Stimulated activated CD8-positive, alpha-beta memory T cell treated with anti-CD3 and anti-CD28 coated beads, Interleukin-4, amount 100 ng/mL, for 4 hours (primary cell): ENCODE measurements around the gene SMIM22.

Experiments used
- DNase-seq, 2 donors: peaks; one replicate each; pipeline ENCODE4 v3.0.0-alpha.2; 2020; ENCODE audit warnings: low read depth in 2 of 2, low spot score in 1 of 2

The SMIM22 gene, protein sequence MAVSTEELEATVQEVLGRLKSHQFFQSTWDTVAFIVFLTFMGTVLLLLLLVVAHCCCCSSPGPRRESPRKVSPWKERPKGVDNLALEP

DNA sequence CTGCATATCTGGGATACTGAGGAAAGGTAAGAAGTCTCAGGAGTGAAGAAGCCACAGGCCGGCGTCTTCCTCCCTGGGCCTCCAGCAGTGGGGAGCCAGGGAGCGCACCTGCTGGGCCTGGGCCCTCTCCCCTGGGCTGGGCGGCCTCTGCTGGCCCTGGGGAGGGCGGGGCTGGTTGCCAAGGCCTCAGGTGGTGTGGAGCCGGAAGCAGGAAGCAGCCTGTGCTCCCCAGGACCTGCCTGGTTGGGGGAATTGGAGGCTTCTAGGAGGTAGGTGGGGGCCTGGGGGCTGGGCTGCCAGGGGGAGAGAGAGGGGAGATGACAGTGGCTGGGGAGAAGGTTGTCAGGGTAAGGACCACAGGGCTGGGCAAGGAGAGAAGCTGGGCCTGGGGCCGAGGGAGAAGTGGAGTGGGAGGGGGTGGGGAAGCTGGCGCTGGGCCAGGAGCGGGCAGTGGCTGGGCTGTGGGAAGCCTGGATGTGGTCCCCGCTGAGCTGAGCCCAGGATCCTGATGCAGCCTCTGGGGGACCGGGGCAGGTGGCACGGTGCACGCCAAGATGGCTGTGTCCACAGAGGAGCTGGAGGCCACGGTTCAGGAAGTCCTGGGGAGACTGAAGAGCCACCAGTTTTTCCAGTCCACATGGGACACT is at the start of gene SMIM22:
Gene SMIM22 (plus strand): TSS at position 189 of the 647 bp plus-strand sequence. CDS start 366 bp downstream, at position 555.
- DNase-seq = no peak

DNA sequence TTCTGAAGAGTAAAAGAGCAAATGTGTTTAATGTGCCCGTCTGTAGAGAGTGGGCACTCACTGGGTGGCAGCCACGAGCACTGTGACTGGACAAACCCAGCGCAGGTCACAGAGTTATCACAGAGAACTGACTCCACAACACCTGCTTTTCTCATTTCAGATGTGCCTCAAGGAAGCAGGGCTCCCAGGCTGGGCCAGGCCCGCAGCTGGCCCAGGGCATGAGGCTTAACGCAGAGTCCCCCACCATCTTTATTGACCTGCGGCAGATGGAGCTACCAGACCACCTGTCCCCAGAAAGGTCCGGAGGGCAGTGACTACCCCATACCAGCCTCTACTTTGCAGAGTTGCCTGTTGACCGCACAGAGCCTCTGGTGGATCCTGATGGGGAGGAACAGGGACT is 49.0 kb upstream of the SMIM22 start:
- no peak for DNase-seq

DNA sequence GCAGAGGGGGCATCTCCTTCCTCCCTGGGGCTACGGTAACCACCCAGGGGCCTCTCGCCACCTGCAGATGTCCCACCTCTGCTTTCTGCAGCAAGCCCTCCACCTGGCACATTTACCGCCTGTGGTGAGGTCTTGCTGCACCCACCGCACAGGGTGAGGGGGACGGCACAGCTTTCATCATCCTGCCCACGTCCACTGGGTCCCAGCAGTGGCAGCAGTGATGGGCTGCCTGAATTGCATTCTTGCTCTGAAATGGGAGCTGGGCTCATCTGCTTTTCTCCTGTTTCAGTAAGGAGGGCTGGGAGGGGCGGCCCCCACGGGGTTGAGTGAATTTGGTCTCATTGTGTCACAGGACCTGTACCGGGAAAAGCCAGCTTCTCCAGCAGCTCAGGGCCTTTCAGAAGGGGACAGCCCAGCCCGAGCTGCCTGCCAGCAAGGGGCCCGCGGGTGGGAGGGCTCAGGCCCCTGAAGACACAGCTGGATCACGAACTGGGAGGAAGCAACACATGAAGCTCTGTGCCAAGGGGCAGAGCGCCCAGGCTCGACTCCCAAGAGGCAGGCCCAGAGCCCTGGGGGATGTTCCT is 48.1 kb upstream of the SMIM22 start:
- DNase-seq = no peak

DNA sequence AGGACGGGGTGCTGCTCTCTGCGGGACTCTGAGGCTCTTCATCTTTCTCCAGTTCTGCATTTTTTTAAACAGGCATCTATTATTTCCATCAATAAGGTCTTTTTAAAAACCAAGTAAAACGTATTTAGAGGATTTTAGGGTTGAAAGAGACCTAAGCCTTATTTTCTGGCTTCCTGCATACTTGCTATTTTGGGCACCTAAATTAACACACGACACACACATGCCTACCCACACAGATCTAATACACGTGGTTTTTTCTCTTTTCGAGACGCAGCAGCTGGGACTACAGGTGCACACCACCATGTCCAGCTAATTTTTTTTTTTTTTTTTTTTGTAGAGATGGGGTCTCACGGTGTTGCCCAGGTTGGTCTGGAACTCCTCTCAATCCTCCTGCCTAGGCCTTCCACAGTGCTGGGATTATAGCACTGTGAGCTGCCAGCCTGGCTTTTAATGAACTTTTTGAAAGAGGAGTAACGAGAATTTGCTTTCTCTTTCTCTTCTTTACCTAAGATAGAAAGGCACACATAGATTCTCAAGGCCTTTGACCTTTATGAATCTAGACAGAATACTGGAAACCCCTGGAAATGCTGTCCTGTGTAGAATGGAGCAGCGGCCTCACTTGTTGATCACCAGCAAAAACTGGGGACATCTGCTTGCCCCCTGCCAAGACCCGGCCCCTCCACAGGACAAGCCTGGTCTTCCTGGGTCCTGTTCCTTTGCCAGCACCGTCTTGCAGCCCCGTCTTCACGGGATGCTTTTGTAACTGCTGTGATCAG is 47.1 kb upstream of the SMIM22 start:
- DNase-seq = no peak

DNA sequence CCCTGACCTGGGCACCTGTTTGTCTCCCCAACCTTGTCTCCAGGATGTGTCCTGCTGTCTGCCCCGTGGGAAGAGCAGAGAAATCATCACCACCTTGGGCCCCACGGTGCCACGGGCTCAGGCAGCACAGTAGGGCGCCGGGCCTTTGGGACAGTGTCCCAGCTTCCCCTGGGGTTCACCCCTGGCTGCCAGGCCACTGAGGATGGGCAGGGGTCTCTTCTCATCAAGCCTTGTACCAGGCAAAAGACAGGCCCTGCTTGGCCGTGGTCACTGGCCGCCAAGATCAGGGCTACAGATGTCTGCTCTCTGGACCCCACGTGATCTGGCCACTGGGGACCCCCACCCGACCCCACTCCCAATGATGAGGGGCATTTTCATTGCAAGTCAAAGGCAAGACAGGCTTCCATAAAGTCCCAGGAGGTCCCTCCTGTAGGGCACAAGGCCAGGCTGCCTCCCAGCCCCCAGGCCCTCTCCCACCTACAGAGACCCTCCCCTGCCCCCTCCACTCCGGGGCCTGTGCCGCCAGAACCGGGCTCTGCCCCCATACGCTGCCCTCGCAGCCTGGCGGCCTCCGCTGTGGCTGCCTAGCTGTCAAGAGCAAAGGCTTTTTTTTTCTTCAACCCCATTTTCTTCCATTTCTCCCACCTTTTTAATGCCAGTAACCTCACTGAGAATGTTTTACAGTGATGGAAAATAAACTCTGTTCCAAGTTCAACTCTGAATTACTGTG is 46.3 kb upstream of the SMIM22 start:
- DNase-seq = no peak

DNA sequence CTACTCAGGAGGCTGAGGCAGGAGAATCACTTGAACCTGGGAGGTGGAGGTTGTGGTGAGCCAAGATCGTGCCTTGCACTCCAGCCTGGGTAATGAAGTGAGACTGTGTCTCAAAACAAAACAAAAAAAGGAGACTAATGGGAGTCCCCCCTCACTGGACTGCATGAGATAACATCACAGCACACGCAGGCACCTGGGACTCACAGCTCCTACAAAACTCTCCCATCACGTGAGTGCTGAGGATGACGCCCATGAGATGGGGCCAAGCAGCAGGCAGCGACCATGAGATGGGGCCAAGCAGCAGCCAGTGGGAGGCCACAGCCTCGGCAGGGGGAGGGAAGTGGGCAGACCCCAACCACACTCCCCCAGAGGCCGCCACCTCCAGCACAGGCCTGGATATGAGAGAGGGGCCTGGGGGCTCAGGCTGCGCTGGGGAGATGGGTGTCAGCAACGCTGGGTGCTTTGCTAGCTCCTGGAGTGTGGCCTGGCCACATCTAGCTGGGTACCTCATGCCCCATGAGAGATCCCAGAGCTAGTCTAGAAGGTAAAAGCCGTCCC is 45.4 kb upstream of the SMIM22 start:
- DNase-seq = no peak

DNA sequence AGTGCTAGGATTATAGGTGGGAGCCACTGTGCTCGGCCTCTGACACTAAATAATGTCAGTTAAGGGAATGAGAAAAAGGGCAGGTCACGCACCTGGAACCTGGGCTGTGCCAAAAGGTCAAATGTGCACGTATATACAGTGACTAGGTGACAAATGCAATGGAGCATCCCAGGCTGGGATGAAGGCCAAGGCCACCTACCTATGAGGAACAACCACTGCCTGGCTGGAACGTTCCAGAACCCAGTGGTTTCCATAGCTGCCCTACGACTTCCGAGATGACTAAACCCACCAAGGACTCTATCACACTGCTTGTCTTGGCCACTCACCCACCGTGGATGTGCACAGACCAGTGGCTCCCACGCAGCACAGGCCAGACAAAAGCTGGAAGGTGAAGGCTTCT is 44.3 kb upstream of the SMIM22 start:
- no peak for DNase-seq

DNA sequence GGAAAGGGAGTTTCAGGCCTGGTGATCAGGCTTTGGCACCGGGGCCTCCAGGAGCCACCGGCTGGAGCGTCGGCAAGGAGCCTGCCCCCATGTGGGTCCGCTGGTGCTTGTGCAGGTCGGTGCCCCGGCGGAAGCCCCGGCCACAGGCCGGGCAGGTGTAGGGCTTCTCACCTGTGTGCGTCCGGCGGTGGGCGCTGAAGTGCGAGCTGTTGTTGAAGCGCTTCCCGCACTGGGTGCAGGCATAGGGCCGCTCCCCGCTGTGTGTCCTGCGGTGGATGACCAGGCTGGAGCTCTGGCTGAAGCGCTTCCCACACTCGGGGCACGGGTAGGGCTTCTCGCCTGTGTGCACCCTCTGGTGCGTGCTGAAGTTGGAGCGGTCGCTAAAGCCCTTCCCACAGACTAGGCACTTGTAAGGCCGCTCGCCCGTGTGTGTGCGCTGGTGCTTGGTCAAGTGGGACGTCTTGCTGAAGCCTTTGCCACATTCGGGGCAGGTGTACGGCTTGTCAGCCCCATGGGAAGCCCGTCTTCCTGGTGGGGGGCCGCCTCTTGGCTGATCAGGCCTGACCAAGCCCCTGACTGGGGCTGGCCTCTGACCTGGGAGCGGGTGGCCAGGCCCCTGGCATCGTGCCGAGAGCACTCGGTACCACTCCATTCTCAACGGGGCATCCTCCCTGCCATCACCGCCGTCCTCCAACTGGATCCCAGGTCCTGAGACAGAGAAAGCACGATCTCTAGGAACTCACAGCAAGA is 42.6 kb upstream of the SMIM22 start:
- no peak for DNase-seq

DNA sequence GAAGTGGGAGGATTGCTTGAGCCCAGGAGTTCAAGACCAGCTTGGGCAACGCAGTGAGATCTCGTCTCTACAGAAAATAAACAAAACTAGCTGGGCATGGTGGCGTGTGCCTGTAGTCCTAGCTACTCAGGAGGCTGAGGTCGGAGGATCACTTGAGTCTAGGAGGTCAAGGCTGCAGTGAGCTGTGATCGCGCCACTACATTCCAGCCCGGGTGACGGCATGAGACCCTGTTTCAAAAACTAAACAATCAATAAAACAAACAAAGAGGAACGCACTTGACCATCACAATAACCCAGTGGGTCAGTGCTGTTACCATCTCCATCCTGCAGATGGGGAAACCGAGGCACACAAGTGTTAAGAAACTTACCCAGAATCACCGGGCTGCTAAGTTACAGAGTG is 41.9 kb upstream of the SMIM22 start:
- no peak for DNase-seq

DNA sequence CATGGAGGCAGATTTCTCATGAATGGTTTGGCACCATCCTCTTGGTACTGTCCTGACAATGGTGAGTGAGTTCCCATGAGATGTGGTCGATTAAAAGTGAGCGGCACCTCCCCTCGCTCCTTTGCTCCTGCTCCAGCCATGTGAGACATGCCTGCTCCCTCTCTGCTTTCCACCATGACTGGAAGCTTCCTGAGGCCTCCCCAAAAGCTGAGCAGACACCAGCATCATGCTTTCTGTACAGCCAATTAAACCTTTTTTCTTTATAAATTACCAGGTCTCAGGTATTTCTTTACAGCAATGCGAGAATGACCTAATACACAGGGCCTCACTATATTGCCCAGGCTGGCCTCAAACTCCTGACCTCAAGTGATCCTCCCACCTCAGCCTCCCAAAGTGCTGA is 40.3 kb upstream of the SMIM22 start:
- DNase-seq = no peak

DNA sequence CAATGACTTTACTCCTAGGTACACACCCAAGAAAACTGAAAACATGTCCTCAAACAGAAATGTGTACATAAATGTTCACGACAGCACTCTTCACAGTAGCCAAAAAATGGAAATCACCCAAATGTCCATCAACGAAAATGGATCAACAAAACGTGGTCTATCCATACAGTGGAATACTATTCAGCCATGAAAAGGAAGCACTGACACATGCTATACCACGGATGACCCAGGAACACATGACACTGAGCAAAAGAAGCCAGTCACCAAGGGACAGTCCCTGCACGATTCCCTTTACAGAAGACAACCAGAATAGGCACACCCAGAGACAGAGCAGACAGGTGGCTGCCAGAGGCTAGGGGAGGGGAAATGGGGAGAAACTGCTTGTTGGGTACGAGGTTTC is 39.5 kb upstream of the SMIM22 start:
- no peak for DNase-seq

DNA sequence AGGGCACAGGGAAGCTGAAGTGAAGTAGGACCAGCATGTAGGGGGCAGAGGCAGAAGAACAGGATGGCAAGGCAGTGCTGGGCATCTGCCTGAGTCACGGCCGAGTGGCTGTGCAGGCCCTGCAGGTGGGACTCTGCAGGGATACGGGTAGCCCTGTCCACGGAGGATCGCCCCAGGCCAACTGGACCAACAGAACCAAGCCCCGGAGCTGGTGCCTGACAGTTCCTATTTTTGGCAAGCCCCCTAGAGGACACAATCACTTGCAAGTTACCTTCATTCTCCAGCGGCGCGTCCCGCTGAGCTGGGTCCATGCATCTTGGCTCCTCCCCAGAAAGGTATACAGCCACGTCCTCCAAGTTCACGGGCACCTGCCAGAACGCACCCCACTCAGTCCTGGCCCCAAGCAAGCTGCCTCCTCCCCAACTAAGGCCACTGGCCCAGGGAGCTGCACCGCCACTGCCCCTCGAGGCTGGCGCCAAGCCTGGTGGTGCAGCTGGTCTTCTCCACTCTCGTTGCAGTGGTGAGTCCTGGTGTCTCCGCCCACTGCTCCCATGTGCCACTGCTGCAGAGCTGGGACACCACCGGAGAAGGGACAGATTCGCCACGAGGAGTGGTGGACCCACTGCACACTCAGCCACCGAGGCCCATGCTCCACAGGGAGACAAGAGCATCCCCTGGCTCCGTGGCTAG is 34.8 kb upstream of the SMIM22 start:
- no peak for DNase-seq

DNA sequence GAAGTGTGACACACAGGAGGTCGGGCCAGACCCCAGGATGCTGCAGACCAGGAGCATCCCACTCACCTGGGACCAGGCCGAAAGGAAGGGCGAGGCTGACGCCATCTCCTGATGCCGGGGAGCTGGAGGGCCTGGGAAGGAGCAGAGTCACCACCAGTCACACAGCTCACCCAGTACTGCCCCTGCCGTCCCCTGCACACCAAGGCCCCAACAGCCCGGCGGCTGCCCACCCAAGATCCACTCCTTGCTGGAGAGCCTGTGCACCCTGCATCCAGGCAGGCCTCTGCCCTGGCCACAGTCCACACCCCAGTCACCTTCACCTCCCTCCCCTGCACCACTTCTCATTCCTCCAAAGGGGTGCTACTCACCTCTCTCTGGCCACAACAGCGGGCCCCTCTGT is 33.0 kb upstream of the SMIM22 start:
- no peak for DNase-seq

DNA sequence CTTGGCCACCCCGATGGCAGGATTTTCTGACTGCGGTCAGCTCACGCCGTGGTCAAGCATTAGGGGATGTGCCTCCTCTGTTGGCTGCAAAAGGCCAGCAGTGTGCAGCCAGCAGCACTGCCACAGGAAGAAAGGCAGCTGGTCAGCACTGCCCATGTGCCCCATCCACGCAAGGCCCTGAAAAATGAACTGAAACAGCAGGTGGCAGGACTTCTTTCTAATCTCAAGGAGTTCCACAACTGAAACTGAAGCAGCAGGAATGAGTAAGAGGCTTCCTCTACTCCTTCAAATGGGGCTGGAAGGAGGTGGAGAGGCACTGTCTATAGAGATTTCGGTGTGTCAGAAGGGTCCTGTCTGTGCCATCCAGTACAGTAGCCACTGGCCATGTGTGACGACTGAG is 31.4 kb upstream of the SMIM22 start:
- DNase-seq = no peak

DNA sequence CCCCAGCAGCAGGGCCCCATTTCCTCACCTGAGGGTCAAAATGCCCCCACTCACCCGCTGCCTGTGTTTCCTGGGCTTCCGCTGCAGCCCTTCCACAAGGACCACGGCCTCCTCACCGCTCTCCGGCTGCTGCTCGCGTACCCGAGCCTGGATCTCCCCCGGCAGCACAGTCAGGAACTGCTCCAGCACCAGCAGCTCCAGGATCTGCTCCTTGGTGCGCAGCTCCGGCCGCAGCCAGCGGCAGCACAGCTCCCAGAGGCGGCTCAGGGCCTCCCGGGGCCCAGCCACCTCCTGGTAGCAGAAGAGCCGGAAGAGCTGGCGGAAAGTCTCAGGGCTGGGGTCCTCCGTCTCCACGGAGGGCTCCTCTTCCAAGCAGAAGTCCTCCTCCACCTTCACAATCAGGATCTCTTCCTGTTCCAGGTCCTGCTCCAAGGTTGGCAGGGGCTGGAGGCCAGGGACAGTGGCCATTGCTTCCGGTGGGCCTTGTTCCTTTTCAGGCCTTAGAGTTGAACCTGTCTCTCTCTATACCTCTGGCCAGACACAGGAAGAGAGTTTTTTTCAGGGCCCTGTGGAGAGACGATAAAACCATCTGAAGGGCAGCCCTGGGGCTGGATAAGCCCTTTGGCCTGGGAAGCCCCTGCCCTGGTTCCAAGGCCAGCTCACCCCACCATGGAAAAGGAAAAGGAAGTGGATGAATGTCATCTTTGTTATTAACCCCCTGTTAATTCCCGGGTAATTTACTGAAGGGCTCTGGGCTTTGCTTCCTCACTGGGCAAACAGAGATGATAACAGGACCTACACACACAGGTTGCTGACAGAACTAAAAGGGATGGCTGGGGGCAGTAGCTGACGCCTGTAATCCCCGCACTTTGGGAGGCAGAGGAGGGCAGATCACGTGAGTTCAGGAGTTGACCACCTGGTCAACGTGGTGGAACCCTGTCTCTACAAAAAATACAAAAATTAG is 29.4 kb upstream of the SMIM22 start:
- DNase-seq = no peak

DNA sequence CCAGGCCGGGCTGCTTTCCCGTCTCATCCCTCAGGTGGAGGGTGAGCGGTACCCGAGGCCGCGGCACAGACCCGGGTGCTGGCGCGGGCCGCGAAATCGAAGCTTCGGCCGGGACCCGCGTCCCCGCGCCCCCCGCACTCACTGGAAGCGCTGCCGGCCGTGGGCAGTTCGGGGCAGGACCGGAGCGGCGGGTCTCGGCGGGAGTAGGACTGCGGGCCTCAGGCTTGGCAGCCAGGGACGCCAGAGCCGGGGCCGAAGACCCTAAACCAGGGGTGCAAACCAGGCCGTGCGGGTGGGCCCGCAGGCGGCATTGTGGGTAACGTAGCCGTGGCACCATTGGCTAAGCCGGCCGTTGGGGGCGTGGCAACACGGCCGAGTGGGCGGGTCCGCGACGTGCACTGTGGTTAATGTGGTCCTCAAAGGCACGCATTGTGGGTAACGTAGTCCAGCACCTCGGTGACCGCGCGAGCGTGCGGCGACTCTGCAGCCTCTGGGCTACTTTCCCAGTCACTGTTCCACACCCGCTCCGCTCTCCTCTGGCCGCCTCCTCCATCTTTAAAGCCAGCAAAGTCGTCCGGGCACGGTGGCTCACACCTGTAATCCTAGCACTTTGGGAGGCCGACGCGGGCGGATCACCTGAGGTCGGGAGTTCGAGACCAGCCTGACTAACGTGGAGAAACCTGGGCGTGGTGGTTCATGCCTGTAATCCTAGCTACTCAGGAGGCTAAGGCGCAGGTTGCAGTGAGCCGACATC is 28.1 kb upstream of the SMIM22 start, which contains the start of gene ZNF500:
Gene ZNF500 (minus strand): TSS at position 288 of the 754 bp plus-strand sequence. CDS start 1,184 bp downstream, outside the sequence.
- DNase-seq = peak; percentile 95 to 96

DNA sequence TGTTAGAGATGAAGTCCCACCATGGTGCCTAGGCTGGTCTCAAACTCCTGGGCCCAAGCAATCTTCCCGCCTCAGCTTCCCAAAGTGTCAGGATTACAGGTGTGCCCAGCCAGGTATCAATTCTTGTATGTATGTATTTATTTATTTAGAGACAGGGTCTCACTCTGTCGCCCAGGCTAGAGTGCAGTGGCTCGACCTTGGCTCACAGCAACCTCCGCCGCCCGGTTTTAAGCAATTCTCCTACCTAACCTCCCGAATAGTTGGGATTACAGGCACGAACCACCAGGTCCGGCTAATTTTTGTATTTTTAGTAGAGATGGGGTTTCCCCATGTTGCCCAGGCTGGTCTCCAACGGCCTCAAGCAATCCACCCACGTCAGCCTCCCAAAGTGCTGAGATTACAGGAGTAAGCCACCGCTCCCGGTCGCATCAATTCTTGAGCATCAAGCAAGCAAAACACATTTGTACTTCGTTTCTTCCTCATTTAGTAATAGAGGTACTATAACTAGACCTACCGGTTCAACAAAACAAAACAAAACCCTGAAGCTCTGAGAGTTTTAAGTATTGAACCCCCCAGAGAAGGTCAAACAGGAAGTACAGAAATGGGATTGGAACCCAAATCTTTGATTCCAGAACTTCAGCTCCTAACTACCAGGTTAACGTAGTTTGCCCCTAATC is 27.2 kb upstream of the SMIM22 start:
- no peak for DNase-seq
